GM18526 (cell line): ENCODE results near the gene RCC1.
A peak's percentile ranks its signal among the peaks of the same experiment; 100 is the strongest.

ENCODE experiments used
- POLR2A ChIP-seq: IDR thresholded peaks from 3 replicates; pipeline ENCODE4 v1.6.1; 2011; ENCODE audit not compliant: insufficient read length; ENCODE audit errors: extremely low read depth

Gene RCC1

GRCh38 chr1:28535180-28535579 is 29.3 kb downstream of the RCC1 start:
- TF ChIP-seq POLR2A = no peak

- no peak for TF ChIP-seq POLR2A
Observed at GRCh38 chr1:28537457-28538199, 31.8 kb downstream of the RCC1 start.

- no peak for TF ChIP-seq POLR2A
Observed at GRCh38 chr1:28538286-28538685, 32.4 kb downstream of the RCC1 start.

GRCh38 chr1:28540651-28541050 is 34.8 kb downstream of the RCC1 start:
- TF ChIP-seq POLR2A = no peak

- TF ChIP-seq POLR2A = no peak
Observed at GRCh38 chr1:28545246-28545628, 39.4 kb downstream of the RCC1 start.

- no peak for TF ChIP-seq POLR2A
Observed at GRCh38 chr1:28548318-28548717, 42.5 kb downstream of the RCC1 start.

- TF ChIP-seq POLR2A = no peak
Observed at GRCh38 chr1:28551381-28551780, 45.5 kb downstream of the RCC1 start.

- peak; percentile 82 for TF ChIP-seq POLR2A
Observed at GRCh38 chr1:28552758-28553663, 47.2 kb downstream of the RCC1 start, which contains the start of gene TRNAU1AP. Gene TRNAU1AP (plus strand): TSS chr1:28553085. CDS start chr1:28553111, 26 bp downstream.

- TF ChIP-seq POLR2A = no peak
Observed at GRCh38 chr1:28560886-28561285, 55.0 kb downstream of the RCC1 start.

GRCh38 chr1:28564310-28564709 is 58.5 kb downstream of the RCC1 start:
- TF ChIP-seq POLR2A = no peak

- TF ChIP-seq POLR2A = no peak
Observed at GRCh38 chr1:28565040-28565439, 59.2 kb downstream of the RCC1 start.

- no peak for TF ChIP-seq POLR2A
Observed at GRCh38 chr1:28565726-28566125, 59.9 kb downstream of the RCC1 start.

- TF ChIP-seq POLR2A = no peak
Observed at GRCh38 chr1:28566931-28567330, 61.1 kb downstream of the RCC1 start.

- TF ChIP-seq POLR2A = no peak
Observed at GRCh38 chr1:28571911-28572310, 66.1 kb downstream of the RCC1 start.

- no peak for TF ChIP-seq POLR2A
Observed at GRCh38 chr1:28573564-28573963, 67.7 kb downstream of the RCC1 start.

GRCh38 chr1:28577052-28577678 is 71.3 kb downstream of the RCC1 start:
- TF ChIP-seq POLR2A = peak; percentile 53
